Breast epithelium (tissue), 4 donors: Measurements from ENCODE around the gene RINL. TPM values are rescaled to one million over a fixed set of nuclear protein-coding genes. Genes with fewer than 3 reads are reported as not detected.

Experiments
- DNase-seq, 2 donors: peaks; one replicate each; pipeline ENCODE4 v3.0.0-alpha.2; 2019; ENCODE audit warnings: low spot score in 2 of 2
- H3K27ac ChIP-seq, 2 donors: fragments of 200-600 bp; sonication (generic) in 1 of 2; one replicate each; pipeline ENCODE4 v1.5.1; 2016 to 2019; ENCODE audit warnings: mild to moderate bottlenecking in 1 of 2
- H3K27me3 ChIP-seq, 2 donors: fragments of 200-600 bp; sonication (generic) in 1 of 2; one replicate each; pipeline versions ENCODE4 v1.5.1 to v1.6.0; 2017 to 2019; ENCODE audit warnings: control low read depth in 1 of 2, mild to moderate bottlenecking in 1 of 2
- H3K36me3 ChIP-seq: fragments of 200-600 bp; one replicate; pipeline ENCODE4 v1.5.1; 2019
- H3K4me1 ChIP-seq, 2 donors: fragments of 200-600 bp; sonication (generic); one replicate each; pipeline ENCODE4 v1.5.1; 2016 to 2019; ENCODE audit warnings: control low read depth in 1 of 2
- H3K4me3 ChIP-seq, 3 donors: fragments of 200-600 bp; sonication (generic); 1 replicate in 2 of 3; 2 replicates in 1 of 3; pipeline ENCODE4 v1.5.1; 2016 to 2019; ENCODE audit warnings: mild to moderate bottlenecking in 3 of 3, moderate library complexity in 2 of 3
- H3K9me3 ChIP-seq, 2 donors: fragments of 200-600 bp; sonication (generic) in 1 of 2; one replicate each; pipeline ENCODE4 v1.5.1; 2016 to 2019; ENCODE audit warnings: control low read depth in 1 of 2
- CTCF ChIP-seq, 3 donors: fragments of 450-650 bp; IDR thresholded peaks; one replicate each; pipeline ENCODE4 v1.5.1; 2016 to 2017; ENCODE audit warnings: antibody characterized with exemption in 3 of 3, mild to moderate bottlenecking in 3 of 3, moderate library complexity in 3 of 3
- POLR2A ChIP-seq: fragments of 450-650 bp; IDR thresholded peaks from one replicate; pipeline ENCODE4 v1.6.1; 2016; ENCODE audit warnings: antibody characterized with exemption, mild to moderate bottlenecking, moderate library complexity
- POLR2AphosphoS5 ChIP-seq, 3 donors: sonication (generic); formaldehyde crosslinking; IDR thresholded peaks; one replicate each; pipeline ENCODE4 v1.6.1; 2017; ENCODE audit warnings: antibody characterized with exemption in 3 of 3
- intact Hi-C: fragments of 100-400 bp; cut with DNase I; formaldehyde crosslinking; loops from one replicate; pipeline ENCODE4 v1.15.1; 2023; ENCODE audit warnings: low total_unique reads
- total RNA-seq, 3 donors: library from RNA; depleted of rRNA; stranded (reverse); fragments of >200 nt; gene quantifications; one replicate each; pipeline ENCODE4 v1.1.0, GENCODE V29; 2016

Gene RINL
- total RNA-seq, 3 donors from 2014 or later, result 4.5 to 13.0 (median 12.8) TPM

GRCh38 chr19:38915329-38916321 is 37.5 kb upstream of the RINL start:
- H3K4me3 ChIP-seq, result no peak overlapping the region
- no peaks in the 10 kb centered on the region for H3K4me1 ChIP-seq
- no peaks in the 10 kb centered on the region for H3K9me3 ChIP-seq
- H3K27me3 ChIP-seq, result no peaks in the 10 kb centered on the region
- no peak overlapping the region for H3K27ac ChIP-seq
- no peak for DNase-seq
- intact Hi-C loops, result no loop called here
- TF ChIP-seq POLR2AphosphoS5 (IDR thresholded peaks at IDR 0.05), result no peak
- no peak for TF ChIP-seq POLR2A
- no peak for TF ChIP-seq CTCF (IDR thresholded peaks at IDR 0.05)
- no peaks in the 10 kb centered on the region for H3K36me3 ChIP-seq

GRCh38 chr19:38913958-38914357 is 35.9 kb upstream of the RINL start:
- Histone ChIP-seq H3K4me1 (no peaks in the 10 kb centered on the region), H3K27me3 (no peaks in the 10 kb centered on the region), H3K27ac (no peak overlapping the region), H3K36me3 (no peaks in the 10 kb centered on the region), H3K9me3 (no peaks in the 10 kb centered on the region), H3K4me3 (no peak overlapping the region)
- intact Hi-C loops, result no loop called here
- no peak for DNase-seq
- no peak for TF ChIP-seq CTCF (IDR thresholded peaks at IDR 0.05)
- TF ChIP-seq POLR2AphosphoS5 (IDR thresholded peaks at IDR 0.05), result no peak
- no peak for TF ChIP-seq POLR2A

GRCh38 chr19:38912600-38913514 is 34.8 kb upstream of the RINL start:
- Histone ChIP-seq H3K4me3 (no peak overlapping the region), H3K27ac (no peak overlapping the region), H3K27me3 (no peaks in the 10 kb centered on the region), H3K4me1 (no peaks in the 10 kb centered on the region), H3K9me3 (no peaks in the 10 kb centered on the region), H3K36me3 (no peaks in the 10 kb centered on the region)
- intact Hi-C loops, result no loop called here
- DNase-seq, result no peak
- TF ChIP-seq POLR2AphosphoS5 (IDR thresholded peaks at IDR 0.05), result no peak
- no peak for TF ChIP-seq POLR2A
- TF ChIP-seq CTCF (IDR thresholded peaks at IDR 0.05), result no peak

- Histone ChIP-seq H3K36me3 (no peaks in the 10 kb centered on the region), H3K4me1 (no peaks in the 10 kb centered on the region), H3K4me3 (no peak overlapping the region), H3K9me3 (no peaks in the 10 kb centered on the region), H3K27me3 (no peaks in the 10 kb centered on the region), H3K27ac (no peak overlapping the region)
- no peak for TF ChIP-seq CTCF (IDR thresholded peaks at IDR 0.05)
- TF ChIP-seq POLR2AphosphoS5 (IDR thresholded peaks at IDR 0.05), result no peak
- TF ChIP-seq POLR2A, result no peak
- DNase-seq, result no peak
- intact Hi-C loops, result no loop called here
These were observed 33.4 kb upstream of the RINL start for GRCh38 chr19:38911388-38912001.
